Hippocampal formation (tissue), 2 donors: Measurements from ENCODE around the gene FSTL4.
"Not testable (repeated sequence)": the region's sequence is repeated elsewhere in the genome, so short reads cannot be mapped to it uniquely, and the experiment has no call there.

Experiments
- DNase-seq, 2 donors: peaks; one replicate each; lab custom pipeline; 2025; lab: John Stamatoyannopoulos, UW

Gene FSTL4

GRCh38 chr5:133552925-133553525 lies 59.3 kb downstream of the FSTL4 start:
- no peak for DNase-seq

GRCh38 chr5:133546500-133546899 lies 65.8 kb downstream of the FSTL4 start:
- DNase-seq = no peak

- DNase-seq = no peak
Observed at GRCh38 chr5:133544346-133544745, 68.0 kb downstream of the FSTL4 start.

- no peak for DNase-seq
Observed at GRCh38 chr5:133539818-133540217, 72.5 kb downstream of the FSTL4 start.

- DNase-seq = no peak
Observed at GRCh38 chr5:133538718-133539117, 73.6 kb downstream of the FSTL4 start.

GRCh38 chr5:133535241-133535929 lies 77.0 kb downstream of the FSTL4 start:
- DNase-seq = not testable (repeated sequence)

GRCh38 chr5:133534566-133534965 lies 77.8 kb downstream of the FSTL4 start:
- DNase-seq = no peak

- DNase-seq = no peak
Observed at GRCh38 chr5:133533541-133533940, 78.8 kb downstream of the FSTL4 start.

- DNase-seq = no peak
Observed at GRCh38 chr5:133531594-133531993, 80.7 kb downstream of the FSTL4 start.

- DNase-seq = no peak
Observed at GRCh38 chr5:133531178-133531577, 81.2 kb downstream of the FSTL4 start.

- DNase-seq = no peak
Observed at GRCh38 chr5:133530270-133530669, 82.1 kb downstream of the FSTL4 start.

GRCh38 chr5:133528841-133529240 lies 83.5 kb downstream of the FSTL4 start:
- no peak for DNase-seq

GRCh38 chr5:133527311-133527710 lies 85.0 kb downstream of the FSTL4 start:
- DNase-seq = no peak

GRCh38 chr5:133526368-133526767 lies 86.0 kb downstream of the FSTL4 start:
- DNase-seq = no peak

GRCh38 chr5:133525126-133525525 lies 87.2 kb downstream of the FSTL4 start:
- no peak for DNase-seq

- DNase-seq = no peak
Observed at GRCh38 chr5:133524666-133525065, 87.7 kb downstream of the FSTL4 start.

GRCh38 chr5:133523961-133524586 lies 88.3 kb downstream of the FSTL4 start:
- no peak for DNase-seq

- DNase-seq = no peak
Observed at GRCh38 chr5:133523013-133523658, 89.2 kb downstream of the FSTL4 start.

- no peak for DNase-seq
Observed at GRCh38 chr5:133521801-133522200, 90.5 kb downstream of the FSTL4 start.

GRCh38 chr5:133520991-133521706 lies 91.2 kb downstream of the FSTL4 start:
- no peak for DNase-seq

- DNase-seq = no peak
Observed at GRCh38 chr5:133520062-133520461, 92.3 kb downstream of the FSTL4 start.

GRCh38 chr5:133519191-133519590 lies 93.2 kb downstream of the FSTL4 start:
- no peak for DNase-seq
